Skin epidermis (tissue), 12 donors: ENCODE measurements around the gene MST1R.

Experiments
- H3K27ac ChIP-seq, 21 experiments: fragments of 200-600 bp; sonication (generic) in 11 of 21; one replicate each; pipeline ENCODE4 v1.5.0; 2020; ENCODE audit warnings: mild to moderate bottlenecking in 3 of 21, inconsistent platforms in 2 of 21, moderate library complexity in 2 of 21
- H3K4me3 ChIP-seq, 7 experiments: fragments of 200-600 bp; sonication (generic) in 2 of 7; one replicate each; pipeline ENCODE4 v1.5.0; 2020; ENCODE audit warnings: inconsistent platforms in 2 of 7, mild to moderate bottlenecking in 2 of 7, moderate library complexity in 1 of 7

MST1R gene

DNA sequence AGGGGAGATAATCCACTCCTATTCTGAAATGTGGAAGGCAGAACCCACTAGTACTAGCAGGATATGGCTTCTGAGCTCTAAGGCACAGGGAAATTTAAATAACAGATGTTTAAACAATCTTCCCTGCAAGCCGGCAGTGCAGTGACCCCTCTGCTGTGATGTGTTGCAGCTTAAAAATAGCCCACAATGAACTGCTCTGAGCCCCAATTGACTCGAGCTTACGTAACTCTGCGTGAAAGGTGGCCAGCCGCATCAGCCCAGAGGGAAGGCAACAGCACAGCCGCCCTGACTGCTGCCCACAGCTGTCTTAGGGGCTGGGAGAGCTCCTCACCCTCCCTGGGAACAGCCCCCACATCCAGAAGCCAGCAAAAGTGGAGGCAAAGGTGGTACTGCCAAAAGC is 21.5 kb downstream of the MST1R start:
- no peak overlapping the region for H3K27ac ChIP-seq
- no peak overlapping the region for H3K4me3 ChIP-seq

DNA sequence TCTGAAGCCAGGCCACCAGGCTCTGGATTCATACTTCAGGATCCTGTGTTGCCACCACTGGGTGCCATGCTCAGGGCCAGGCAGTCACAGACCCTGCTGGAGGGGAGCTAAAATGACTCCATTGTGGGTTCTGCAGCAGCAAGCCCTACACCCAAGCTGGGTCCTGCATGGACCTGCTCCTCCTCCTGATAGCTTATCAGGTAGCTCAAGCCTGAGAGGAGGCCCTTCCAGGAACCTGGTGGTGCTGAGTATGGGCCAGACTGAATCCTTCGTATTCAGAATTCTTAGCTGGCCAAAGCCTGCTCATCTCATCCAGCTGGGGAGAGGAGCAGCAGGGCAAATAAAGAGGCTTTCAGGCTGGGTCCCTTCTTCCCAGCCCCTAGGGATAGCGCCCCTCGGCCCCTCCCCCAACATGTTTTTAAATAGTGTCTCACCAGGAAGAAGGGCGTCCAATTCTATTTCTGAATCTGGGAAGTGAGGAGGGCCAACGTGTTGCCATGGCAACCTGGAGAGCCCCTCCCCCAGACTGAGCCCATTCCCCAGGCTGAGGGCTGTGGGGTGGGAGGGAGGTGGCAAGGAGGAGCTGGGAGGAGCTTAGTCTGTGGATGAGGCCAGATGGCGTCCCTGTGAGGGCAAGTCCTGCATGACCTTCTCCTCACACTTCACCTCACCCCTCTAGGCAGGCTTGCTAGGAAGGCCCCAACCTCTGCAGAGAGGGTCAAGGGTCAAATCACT is 22.9 kb downstream of the MST1R start:
- H3K4me3 ChIP-seq = no peak overlapping the region
- H3K27ac ChIP-seq = no peak overlapping the region

DNA sequence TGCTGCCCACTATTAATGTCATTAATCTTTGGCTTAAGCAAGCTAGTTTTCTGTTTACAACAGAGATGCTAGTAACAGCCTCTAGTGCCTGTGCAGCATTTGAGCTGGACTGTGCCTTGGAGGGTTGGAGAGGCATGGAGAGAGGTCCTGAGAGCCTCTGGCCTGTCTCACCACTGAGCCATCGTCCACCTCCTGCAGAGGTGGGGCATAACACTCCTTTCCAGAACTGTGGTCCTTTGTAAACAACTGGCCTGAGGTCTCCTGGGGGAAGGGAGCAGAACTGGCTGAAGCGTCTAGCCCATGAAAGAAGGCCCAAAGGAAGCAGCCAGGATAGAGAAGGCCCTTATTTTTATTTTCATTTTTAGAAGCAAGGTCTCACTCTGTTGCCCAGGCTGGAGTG is 24.0 kb downstream of the MST1R start:
- Histone ChIP-seq H3K4me3 (no peak overlapping the region), H3K27ac (no peak overlapping the region)

DNA sequence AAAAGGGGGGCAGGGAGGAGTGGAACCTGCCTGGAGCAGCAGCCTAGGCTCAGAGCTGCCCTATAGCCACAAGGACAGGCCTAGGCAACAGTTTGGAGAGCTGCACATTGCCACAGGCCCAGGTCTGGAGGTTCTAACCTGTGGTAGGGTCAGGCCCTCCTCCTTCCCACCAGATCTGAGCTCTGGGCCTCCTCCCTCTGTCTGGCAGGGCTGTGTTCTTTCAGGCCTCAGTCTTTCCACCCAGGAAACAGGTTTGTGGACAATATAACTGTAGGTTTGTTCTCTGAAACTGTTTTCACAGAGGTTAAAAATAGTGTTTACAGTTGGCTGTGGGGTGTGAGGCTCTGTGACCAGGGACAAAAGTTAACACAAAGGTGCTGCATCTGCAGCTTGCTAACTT is 25.0 kb downstream of the MST1R start:
- no peak overlapping the region for H3K4me3 ChIP-seq
- no peak overlapping the region for H3K27ac ChIP-seq

DNA sequence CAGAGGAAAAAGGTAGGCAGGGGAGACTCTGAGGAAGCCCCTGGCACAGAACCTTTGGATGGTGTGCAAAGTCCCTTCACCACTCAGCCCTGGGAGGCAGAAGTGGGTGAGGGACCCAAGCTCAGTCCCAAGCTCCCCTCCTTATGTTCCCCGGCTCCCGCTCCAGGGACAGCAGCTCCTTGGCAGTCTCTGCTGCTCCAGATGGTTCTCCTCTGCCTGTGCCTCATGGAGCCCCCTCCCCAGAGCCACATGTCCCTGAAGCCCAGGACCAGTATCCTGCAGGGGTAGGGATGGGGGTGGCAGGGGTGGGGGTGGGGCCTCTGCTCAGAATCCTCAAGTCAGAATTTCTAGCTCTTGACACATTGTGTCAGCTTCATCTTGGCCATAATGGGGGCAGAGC is 26.0 kb downstream of the MST1R start:
- Histone ChIP-seq H3K27ac (no peak overlapping the region), H3K4me3 (no peak overlapping the region)

DNA sequence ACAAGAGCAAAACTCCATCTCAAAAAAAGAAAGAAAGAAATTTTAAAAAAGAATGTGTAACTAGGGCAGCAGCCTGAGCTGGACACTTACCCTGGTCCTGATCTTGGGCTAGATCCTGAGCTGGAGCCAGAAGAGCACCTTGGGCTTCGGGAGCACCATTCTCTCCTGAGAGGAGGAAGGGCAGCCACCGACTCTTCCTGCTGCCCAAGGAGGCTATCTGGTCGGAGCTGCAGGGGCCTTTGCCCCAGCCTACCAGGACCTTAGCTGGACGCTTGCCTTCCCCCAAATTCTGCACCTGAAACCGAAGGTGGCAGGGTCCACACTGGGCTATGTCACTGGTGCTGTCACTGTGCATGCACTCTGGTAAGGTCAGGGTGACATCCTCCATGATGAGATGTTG is 27.1 kb downstream of the MST1R start:
- H3K27ac ChIP-seq = no peak overlapping the region
- H3K4me3 ChIP-seq = no peak overlapping the region

DNA sequence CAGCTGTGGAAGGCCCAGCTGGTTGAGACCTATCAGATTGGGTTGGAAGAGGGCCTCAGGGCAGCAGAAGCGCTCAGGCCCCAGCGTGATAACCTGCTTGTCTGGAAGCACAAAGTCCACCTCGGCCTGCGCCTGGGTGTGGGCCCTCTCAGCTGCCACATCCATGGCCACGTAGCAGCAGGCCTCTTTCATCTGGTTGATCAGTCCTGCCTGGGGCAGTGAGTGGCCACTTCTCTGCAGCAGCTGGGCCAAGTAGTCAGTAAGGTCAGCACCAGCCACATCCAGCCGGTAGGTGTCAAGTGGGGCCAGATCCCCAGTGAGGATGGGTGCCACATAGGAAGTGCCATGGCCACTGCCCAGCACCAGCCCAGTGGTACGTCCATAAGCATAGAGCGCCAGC is 30.1 kb downstream of the MST1R start:
- H3K27ac ChIP-seq = no peak overlapping the region

DNA sequence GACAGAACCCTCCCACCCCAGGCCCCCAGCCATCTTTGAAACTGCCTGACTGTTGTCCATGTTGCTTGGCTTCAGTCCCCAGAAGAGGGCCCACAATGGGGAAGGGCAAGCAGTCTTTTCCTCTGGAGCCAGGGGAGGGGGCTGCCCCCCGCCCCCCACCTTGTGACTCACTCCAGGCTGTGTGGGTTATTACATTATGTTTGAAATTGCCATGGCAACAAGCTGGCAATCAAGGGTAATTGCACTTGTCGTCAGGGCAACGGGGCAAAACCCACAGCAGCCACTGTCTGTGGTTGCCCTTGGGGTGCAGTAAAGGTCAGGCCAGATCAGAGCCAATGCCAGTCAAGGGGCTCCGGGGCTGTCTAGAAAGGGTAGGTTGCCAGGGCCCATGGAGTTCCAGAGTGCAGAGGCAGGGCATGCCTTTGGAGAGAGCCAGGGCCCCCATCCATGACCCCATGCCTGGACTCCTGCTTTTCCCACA is 30.8 kb downstream of the MST1R start:
- no peak overlapping the region for H3K4me3 ChIP-seq
- H3K27ac ChIP-seq = no peak overlapping the region

More for the DNA sequence above, 30.1 kb downstream of the MST1R start:
- no peak overlapping the region for H3K4me3 ChIP-seq

DNA sequence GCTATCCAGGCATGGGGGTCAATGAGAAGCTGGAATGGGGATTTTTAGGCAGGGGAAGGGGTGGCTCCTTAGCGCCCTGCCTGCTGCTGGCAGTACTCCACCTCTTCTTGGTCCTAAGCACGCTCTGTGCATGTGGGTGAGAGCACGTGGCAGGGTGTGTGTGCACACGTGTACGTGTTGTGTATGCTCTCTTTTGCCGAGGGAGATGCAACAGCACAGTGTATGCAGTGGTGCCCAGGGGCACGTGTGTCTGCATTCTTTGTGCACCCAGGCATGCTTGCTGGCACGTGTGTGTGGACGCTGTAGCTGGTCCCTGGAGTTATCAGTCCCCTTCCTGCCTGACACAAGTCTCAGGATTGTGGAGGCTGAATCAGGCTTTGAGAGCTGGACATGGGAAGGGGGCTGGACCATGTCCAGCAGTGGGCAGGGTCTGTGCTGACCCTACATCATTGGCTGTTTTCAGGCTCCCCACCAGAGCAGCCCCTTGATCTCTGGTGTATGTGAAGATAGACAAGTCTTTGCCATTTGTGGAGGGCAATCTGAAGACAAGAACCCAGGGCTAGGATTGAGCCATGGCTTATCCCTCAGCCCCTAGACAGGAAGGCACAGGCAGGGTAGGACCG is 32.0 kb downstream of the MST1R start:
- Histone ChIP-seq H3K4me3 (no peak overlapping the region), H3K27ac (no peak overlapping the region)

DNA sequence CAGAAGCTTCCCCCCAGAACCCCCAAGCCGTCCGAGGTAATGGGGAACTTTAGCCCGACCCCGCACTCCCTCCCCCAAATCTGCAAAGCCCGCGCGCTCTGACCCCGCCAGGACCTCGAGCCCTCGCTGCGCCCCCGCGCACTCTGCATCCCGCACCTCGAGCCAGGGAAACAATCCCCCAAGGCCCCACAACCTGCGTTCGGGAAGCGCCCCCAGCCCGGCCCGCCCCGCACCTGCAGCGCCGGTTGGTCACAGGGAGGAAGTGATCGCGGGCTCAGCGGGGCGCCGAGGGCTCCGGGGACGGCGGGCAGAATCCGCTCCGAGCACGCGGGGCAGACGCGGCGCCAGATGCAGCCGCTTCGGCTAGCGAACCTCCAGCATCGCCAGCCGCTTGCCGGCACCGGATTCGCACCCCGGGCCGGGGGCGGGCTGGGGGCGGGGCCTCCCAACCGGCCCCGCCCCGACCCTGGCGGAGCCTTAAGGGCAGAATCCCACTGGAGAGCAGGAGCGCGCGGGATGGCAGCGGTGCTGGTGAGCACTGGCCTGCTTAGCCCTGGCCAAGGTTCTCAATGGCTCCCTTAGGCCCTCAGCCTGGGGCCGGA is 34.0 kb downstream of the MST1R start, which contains the start of gene CAMKV:
Gene CAMKV (minus strand): TSS at position 382 of the 602 bp plus-strand sequence. CDS start 7,518 bp downstream, outside the sequence.
- Histone ChIP-seq H3K27ac (no peak within 1 kb of the TSS), H3K4me3 (peak within 1 kb of the TSS; percentile 5 to 38 (median 25))

DNA sequence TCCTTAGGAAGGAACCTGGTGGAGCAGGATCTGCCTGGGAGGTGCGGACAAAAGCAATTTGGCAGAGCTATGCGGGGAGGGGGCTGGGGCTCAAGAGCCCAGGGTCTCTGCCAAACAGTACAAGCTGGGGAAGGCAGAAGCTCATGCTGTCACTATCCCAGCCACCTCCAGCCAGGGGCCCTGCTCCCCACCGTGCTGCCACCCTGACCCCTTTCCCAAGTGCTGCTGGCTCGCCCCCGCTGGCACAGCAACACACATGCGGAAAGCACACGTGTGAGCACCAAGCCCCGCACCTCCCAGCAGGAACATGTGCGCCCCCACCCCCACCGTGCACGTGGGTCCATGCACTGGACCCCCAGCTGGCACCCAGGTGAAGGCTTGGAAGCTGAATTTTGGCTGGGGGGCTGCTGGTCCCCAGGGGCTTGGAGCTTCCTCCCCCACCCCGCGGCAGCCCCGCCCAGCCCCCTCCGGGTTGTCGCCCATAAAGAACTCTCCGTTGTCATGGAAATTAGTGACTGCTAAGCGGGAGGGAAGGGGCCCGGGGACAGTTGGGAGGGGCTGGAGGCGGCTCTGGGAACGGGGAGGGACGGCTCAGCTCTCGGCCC is 34.7 kb downstream of the MST1R start:
- Histone ChIP-seq H3K27ac (no peak overlapping the region), H3K4me3 (peak overlapping the region in 4 of 7 experiments; percentile 13 to 38 (median 26))

DNA sequence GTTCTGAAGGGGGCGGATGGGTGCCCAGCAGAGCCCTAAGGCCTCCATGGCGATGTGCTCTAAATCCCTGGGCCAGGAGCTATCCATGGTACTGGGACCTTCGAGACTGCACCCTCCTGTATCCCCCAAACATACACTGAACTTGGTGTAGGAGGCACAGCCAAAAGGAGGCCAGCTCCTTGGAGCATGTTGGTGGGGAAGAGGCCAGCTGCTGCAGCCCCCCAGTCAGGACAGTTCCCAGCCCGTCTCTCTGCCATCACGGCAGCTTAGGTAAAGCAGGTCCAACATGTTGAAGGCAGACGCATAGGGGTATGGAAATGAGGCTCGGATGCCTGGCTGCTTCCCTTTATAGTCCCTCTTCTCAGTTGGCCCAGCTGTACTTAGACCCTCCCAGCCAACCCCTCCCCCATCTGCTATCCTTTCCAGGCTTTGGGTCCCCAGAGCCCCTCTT is 35.8 kb downstream of the MST1R start:
- Histone ChIP-seq H3K27ac (no peak overlapping the region), H3K4me3 (no peak overlapping the region)

DNA sequence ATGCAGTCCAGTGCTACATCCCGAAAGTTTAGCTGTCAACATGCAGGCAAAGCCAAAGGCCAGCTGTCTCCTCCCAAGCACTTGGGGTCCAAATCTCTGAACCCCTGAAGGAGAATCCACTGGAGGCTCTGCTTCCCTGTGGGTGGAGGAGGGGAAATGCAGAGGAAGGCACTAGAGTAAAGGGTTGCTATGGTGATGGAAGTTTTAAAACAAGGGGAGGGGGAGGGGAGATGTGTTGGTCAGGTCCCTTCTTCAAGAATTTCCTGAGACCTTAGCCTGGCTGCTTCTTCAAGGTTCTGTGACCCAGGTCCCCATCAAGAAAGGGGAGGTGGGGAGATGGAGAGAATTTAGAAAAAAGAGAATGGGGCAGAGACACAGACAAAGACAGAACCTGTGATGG is 36.3 kb downstream of the MST1R start:
- Histone ChIP-seq H3K4me3 (no peak overlapping the region), H3K27ac (no peak overlapping the region)

DNA sequence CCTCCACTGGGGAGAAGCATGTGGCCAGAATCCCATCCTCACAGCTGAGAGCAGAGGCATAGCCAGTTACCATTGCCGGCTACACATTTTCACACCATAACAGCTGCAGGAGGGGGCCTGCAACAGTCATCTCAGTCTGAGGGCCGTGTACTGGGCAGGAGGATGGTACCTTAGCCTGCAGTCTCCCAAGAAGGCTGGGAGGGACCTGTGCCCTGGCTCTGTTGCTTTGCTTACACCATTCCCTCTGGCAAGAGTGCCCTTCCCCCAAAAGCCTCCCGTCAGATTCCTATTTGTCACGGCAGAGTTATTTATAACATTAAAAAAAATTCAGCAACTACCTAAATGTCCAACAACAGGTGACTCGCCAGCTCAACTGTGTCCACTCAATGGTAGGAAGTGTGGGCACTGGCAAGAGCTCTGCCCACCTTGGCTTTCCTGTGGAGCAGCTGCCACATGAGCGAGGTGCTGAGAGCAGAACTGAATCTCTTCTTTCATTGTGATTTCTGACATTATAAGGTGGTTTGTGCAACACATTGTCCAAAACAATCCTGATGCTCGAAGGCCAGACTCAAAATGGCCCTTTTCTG is 38.4 kb downstream of the MST1R start:
- no peak overlapping the region for H3K27ac ChIP-seq
- H3K4me3 ChIP-seq = no peak overlapping the region

DNA sequence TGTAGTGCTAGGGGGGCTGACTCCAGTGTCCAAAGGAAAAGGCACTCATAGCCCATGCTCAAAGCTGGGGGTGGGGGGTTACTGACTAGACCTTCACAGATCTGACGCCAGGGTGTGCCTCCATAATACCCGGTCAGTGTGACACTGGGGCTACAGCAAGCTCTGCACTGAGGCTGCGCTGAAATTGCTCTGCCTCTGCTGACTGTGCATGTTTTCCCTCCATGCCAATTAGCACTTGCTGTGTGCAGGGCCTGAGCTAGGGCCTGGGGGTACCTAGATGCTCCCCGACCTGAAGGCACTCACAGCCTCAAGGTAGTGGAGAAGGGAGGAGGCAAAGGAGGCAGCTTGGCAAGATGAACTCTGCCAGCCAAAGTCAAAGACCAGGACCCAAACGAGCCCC is 39.2 kb downstream of the MST1R start:
- no peak overlapping the region for H3K4me3 ChIP-seq
- H3K27ac ChIP-seq = no peak overlapping the region

DNA sequence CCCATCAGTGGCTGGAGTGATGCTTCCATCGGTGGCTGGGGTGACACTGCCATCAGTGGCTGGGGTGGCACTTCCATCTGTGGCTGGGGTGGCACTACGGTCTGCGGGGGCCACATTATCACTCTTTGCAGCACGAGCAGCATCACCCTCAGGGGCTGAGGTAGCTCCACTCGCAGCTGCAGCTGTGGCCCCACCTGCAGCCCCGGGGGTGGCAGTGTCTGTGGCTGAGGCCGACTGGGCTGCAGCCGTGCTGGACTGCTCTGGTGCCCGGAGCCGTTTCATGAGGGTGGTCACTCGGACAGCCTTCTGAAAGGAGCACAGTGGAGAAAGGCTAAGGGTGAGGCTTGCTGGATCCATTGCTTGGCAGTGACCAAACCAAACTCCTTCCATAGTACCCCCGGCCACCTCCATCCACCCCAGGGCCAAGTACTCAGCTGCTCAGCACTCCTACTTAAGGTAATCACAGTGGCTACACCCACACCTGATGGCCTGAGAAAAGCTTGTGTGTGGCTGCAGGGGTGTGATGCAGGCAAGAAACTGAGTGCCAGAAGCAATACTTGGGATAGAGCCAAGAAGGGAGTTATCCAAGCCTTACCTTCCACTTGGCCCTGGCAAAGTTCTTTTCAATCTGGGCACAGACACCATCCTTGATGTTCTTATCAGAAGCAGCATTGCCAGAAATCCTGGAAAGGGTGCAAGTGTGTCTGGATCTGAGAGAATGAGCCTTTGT is 43.9 kb downstream of the MST1R start:
- Histone ChIP-seq H3K27ac (no peak overlapping the region), H3K4me3 (no peak overlapping the region)

DNA sequence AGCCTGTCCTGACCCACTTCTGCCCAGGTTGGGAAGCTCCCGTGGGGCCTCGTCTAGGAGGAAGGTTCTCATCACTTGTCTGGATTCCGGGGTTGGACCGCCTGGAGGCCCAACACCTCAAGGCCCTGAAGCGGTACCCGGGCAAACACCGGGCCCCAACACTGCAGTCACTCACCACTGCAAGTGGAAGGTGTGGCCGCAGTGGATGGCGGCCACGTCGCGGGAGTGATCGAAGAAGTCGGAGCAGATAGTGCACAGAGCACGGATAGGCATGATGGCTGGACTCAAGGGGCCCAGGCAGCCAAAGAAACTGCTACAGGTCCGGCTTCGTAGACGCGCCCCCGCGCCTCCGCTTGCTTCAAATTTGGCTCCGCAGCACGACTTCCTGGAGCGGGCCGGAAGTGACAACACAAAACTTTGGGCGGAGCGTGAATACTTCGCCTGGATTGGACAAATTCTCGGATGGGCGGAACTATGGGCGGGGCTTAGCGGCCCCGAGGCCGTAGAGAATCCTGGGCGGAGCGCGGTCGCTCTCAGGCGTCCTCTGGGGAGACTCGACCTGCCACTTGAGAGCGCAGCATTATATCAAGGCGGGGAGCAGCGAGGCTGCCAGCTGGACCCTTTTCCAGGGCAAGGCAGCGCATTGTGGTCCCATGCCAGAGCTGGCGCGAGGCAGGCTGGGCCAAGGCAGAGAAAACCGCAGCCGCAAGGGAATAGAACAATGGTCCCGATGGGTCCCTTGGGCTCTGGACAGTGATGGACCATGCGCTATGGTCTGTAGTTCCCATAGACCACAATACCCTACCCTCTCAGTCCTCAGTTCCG is 47.3 kb downstream of the MST1R start, which contains the start of gene TRAIP:
Gene TRAIP (minus strand): TSS at position 384 of the 825 bp plus-strand sequence. CDS start 111 bp downstream, at position 273.
- Histone ChIP-seq H3K4me3 (peak within 1 kb of the TSS; percentile 38 to 70 (median 54)), H3K27ac (peak within 1 kb of the TSS in 20 of 21 experiments; percentile 2 to 84 (median 62))

DNA sequence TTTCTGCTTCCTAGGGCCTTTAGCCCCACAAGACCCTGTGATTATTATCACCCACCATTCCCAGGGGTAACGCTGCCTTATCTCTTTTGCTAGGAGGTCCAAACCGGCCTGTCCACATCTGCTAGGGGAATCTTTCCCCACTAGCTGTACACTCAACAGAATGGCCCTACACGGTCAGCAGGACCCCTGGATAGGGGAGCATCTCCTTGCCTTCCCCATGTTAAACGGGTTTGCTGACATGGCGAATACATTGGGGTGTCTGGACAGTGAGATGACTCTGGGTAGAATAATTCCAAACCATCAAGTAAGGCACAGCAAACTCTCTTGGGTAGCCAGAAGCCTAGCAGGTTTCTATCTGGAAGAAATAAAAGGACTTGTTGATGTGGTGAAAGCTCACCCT is 48.0 kb downstream of the MST1R start:
- Histone ChIP-seq H3K27ac (peak overlapping the region in 1 of 21 experiments; percentile 32), H3K4me3 (peak overlapping the region in 6 of 7 experiments; percentile 38 to 70 (median 55))
